Gastrocnemius medialis (tissue), 4 donors: ENCODE measurements around the gene PLPP7.

Experiments
- POLR2A ChIP-seq, 2 donors: fragments of 450-650 bp; IDR thresholded peaks; one replicate each; pipeline ENCODE4 v1.6.1; 2017; ENCODE audit warnings: antibody characterized with exemption in 2 of 2, mild to moderate bottlenecking in 2 of 2, moderate library complexity in 2 of 2
- TF ChIP-seq, protein P1 (sequence below), 5 experiments: fragments of 450-650 bp in 3 of 5; fragments of 200-600 bp in 2 of 5; sonication (generic) in 2 of 5; IDR thresholded peaks in 4 of 5; conservative IDR thresholded peaks in 1 of 5; 1 replicate in 4 of 5; 2 replicates in 1 of 5; pipeline ENCODE4 v1.5.1; 2016 to 2019; ENCODE audit warnings: antibody characterized with exemption in 5 of 5, mild to moderate bottlenecking in 3 of 5, moderate library complexity in 3 of 5

GRCh38 chr9:131273856-131274673 lies 15.5 kb upstream of the PLPP7 start:
- no peak for TF ChIP-seq POLR2A (IDR thresholded peaks at IDR 0.05)
- TF ChIP-seq, protein P1, sequence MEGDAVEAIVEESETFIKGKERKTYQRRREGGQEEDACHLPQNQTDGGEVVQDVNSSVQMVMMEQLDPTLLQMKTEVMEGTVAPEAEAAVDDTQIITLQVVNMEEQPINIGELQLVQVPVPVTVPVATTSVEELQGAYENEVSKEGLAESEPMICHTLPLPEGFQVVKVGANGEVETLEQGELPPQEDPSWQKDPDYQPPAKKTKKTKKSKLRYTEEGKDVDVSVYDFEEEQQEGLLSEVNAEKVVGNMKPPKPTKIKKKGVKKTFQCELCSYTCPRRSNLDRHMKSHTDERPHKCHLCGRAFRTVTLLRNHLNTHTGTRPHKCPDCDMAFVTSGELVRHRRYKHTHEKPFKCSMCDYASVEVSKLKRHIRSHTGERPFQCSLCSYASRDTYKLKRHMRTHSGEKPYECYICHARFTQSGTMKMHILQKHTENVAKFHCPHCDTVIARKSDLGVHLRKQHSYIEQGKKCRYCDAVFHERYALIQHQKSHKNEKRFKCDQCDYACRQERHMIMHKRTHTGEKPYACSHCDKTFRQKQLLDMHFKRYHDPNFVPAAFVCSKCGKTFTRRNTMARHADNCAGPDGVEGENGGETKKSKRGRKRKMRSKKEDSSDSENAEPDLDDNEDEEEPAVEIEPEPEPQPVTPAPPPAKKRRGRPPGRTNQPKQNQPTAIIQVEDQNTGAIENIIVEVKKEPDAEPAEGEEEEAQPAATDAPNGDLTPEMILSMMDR (IDR thresholded peaks at IDR 0.05 in 4 of 5, conservative IDR thresholded peaks at IDR 0.05 in 1 of 5), result no peak
